ENCODE data around the gene COQ3.

Gene COQ3

GRCh38 chr6:99393698-99394531, at the start of gene COQ3:
Gene COQ3 (minus strand): TSS chr6:99394195. CDS start chr6:99394179, 16 bp downstream.
- peak; percentile 78 for DNase-seq

DNA sequence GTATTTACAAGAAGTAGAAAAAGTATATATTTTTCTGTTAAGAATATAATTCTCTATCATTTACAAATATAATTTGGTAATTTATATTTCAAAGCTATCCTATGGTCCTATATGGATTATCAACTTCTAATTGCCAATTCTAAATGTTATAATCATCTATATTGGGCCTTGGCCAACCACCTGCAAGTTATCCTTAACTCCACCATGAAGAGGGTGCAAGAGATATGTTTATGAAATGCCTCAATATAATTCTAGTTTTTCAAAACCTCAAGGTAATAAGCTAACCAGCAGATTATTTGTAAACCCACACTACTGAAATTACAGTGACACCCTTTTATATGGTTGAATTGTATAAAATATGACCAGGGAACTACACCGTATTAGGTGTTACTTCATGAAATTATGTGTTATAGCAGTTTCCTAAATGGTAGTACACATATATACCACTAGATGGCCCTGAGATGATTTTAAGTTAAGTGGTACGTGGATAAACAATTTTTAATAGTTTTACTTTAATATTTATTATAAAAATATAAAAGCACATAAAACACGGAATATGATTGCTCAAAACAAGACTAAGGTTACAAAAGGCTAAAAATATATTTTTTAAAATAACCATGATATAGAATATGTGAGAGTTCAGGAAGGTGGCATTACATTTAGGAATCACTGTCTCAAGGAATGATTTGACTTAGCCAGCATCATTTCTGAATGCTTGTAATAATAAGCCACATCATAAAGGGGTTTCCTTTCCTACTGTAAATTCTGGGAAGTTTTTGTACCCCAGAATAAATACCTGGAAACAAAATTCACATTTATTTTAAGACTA, 40.9 kb upstream of the COQ3 start:
- no peak for DNase-seq

DNA sequence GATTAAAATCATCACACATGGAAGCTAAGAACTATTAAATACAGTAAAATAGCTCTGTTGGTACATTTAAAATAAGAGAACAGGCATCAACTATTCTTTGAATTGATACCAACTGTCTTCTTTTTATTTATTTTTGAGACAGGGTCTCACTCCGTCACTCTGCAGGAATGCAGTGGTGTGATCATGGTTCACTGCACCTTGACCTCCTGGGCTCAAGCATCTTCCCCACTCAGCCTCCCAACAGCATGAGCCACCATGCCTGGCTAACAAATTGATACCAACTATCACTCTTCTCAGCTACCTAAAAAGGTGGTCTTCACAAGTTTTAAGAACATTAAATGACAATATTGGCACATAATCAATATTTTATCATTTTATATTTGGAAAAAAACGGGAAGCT, 38.9 kb upstream of the COQ3 start:
- DNase-seq, result no peak

DNA sequence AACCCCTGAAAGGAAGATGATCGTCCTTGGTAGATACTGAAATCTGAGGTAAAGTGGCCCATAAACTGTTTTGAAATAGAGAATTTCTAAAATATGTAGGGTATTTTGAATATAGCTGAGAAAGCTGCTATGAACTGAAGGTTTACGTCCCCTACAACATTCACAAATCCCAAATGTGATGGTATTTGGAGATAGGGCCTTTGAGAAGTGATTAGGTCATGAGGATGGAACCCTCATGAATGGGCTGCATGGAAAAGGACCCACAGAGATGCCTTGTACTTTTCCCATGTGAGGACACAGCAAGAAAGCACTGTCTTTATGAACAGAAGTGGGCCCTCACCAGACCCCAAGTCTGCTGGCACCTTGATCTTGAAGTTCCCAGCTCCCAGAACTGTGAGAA, 37.9 kb upstream of the COQ3 start:
- DNase-seq, result no peak

GRCh38 chr6:99427988-99428387, 34.0 kb upstream of the COQ3 start:
- DNase-seq, result no peak

DNA sequence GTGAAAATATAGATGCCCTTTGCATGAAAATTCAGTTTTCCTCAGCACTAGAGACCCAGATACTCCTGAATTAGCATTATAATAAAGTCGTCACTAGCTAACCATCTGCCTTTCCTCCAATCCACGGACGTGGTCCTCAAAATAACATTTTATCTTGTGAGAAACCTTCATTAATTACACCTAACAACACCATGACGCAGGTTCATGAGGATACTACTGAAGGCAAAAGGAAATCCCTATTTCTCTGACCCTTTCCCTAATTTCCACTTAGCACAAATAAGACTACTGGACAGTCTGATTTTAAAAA, 32.4 kb upstream of the COQ3 start:
- no peak for DNase-seq

- no peak for DNase-seq
Observed at GRCh38 chr6:99425647-99426450, 31.9 kb upstream of the COQ3 start.

GRCh38 chr6:99424761-99425646, 31.0 kb upstream of the COQ3 start, which contains the start of gene PNISR:
Gene PNISR (minus strand): TSS chr6:99425308. CDS start chr6:99414659, 10,649 bp downstream.
- DNase-seq, result peak; percentile 35

DNA sequence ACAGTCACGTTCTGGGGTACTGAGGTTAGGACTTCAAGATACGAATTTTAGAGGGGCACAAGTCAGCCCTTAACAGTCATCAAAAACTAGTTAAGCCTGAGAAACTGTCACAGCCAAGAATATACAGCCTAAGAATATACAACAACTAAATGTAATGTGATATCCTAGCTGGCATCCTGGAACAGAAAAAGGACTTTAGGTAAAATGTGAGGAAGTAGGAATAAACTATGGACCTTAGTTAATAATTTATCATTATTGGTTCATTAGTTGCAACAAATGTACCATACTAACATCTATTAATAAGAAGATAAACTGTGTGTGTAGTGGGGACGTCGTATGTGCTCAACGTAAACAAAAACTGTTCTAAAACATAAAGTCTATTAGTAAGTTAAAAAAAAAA, 30.0 kb upstream of the COQ3 start:
- no peak for DNase-seq

- DNase-seq, result no peak
Observed at GRCh38 chr6:99422912-99423311, 28.9 kb upstream of the COQ3 start.

- DNase-seq, result no peak
Observed at GRCh38 chr6:99416892-99417767, 23.1 kb upstream of the COQ3 start.

- no peak for DNase-seq
Observed at GRCh38 chr6:99416226-99416625, 22.2 kb upstream of the COQ3 start.

- DNase-seq, result no peak
Observed at GRCh38 chr6:99415446-99415845, 21.5 kb upstream of the COQ3 start.

DNA sequence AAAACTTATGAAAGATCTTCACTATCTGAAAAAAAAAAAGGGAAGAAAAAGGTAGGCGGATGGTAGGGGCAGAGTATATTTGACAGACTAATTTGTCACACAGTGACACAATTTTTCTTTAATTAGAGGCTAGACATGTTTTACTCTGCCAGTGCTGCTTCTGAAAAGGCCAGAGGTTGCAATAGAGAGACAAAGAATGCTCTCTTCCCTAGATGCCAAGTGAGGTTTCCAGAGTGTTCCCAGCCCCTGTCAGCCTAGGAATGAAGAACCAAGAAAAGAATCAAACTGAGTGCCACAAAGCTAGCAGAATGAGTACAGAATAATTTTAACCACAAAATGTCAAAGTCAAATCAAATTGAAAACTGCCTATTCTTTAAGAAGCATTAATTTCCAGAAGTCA, 18.1 kb upstream of the COQ3 start:
- no peak for DNase-seq

GRCh38 chr6:99409672-99410071, 15.7 kb upstream of the COQ3 start:
- DNase-seq, result no peak

- no peak for DNase-seq
Observed at GRCh38 chr6:99407076-99407475, 13.1 kb upstream of the COQ3 start.

- DNase-seq, result no peak
Observed at GRCh38 chr6:99402448-99402847, 8.5 kb upstream of the COQ3 start.

- DNase-seq, result no peak
Observed at GRCh38 chr6:99397287-99397686, 3.3 kb upstream of the COQ3 start.

DNA sequence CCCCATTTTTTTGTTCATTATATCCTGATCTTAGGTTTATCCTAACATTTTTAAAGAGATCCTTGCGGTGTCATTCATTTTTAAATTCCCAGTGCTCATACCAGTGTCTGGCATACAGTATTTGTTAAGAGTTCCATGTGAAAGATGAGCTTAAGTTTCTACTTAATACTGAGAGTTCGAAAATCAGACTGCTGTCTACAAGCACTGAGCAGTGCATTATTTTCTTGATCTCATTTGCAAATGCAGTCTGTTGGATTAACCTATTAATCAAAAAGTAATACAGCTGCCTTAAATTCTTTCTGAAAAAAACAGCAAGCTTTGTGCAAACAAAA, 663 bp downstream of the COQ3 start:
- DNase-seq, result no peak

DNA sequence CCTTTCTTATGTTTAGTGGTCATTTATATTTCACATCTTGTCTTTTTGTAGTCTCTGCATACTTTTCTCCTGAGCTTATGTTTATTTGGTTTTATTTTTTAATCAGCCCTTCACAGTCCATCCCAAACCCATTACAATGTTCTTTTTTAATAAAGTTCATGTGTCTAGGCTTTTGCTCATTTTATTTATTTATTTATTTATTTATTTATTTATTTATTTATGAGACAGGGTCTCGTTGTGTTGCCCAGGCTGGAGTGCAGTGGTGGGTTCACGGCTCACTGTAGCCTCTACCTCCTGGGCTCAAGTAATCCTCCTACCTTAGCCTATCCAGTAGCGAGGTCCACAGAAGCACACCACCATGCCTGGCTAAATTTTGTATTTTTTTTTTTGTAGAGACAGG, 3.1 kb downstream of the COQ3 start:
- DNase-seq, result no peak

- no peak for DNase-seq
Observed at GRCh38 chr6:99384507-99384906, 9.5 kb downstream of the COQ3 start.
